ENCODE results near the gene RBFOX1. TPM values are rescaled to one million over a fixed set of nuclear protein-coding genes. Genes with fewer than 3 reads are reported as not detected.

The RBFOX1 gene
- polyA plus RNA-seq, 1 of the 3 experiments (the other 2 are of a cell fraction) = not detected

DNA sequence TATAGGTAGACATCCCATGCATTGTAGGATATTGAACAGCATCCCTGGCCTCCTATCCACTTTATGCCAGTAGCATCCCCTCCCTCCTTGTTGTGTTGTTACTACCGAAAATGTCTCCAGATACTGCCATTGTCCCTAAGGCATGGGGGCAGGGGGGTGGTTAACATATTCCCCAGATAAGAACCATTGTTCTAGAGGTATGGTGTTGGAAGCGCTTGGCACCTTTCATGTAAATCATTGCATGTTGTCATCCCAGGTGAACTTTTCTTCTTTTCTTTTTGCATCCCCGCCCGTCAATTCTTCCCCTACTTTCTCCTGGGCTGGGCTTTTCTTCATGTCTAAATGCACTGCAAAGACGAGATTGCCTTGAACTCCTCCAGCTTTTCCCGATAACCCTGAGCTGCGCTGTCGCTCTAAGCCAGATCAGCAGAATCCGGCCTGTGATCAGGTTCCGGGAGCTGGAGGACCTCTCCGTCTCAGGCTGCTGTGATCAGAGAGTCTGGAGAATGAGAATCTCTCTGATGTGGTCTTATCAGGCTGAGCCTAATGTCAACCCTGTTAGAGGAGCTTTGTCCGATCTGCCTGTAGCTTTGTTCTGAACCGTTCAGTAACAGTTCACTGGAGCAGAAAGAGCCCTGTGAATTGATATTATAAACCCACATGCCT, 76.2 kb downstream of the RBFOX1 start (continued):
- TF ChIP-seq, protein P1, sequence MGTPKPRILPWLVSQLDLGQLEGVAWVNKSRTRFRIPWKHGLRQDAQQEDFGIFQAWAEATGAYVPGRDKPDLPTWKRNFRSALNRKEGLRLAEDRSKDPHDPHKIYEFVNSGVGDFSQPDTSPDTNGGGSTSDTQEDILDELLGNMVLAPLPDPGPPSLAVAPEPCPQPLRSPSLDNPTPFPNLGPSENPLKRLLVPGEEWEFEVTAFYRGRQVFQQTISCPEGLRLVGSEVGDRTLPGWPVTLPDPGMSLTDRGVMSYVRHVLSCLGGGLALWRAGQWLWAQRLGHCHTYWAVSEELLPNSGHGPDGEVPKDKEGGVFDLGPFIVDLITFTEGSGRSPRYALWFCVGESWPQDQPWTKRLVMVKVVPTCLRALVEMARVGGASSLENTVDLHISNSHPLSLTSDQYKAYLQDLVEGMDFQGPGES (IDR thresholded peaks at IDR 0.05; ENCODE audit: low read depth, low read length) = no peak

DNA sequence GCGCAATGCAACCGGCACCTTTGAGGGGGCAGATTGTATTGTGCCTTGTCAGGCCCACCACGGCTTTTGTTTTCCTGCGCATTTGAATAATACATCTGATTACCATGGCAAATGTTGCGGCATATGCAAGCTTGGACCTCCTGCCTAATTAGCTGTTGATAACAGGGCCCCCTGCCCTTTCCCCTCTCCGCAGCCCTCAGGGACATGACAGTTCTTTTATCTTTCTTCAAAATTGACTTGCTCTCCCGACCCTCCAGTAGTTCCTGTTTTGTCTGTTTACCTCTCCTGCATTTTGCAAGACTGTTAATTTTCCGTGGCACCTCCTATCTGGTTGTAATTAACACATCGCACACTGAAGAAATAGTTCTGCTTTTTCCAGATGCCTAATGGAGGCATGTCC, 86.8 kb downstream of the RBFOX1 start:
- Histone ChIP-seq H3K79me2 (ENCODE audit: insufficient read depth) (no peaks in the 10 kb centered on the region), H3K4me1 (ENCODE audit: control insufficient read depth in 1 of 2, insufficient read depth in 2 of 2, low read depth in 1 of 2, low read length in 1 of 2) (no peaks in the 10 kb centered on the region), H3K27ac (ENCODE audit: low read depth in 2 of 2, low read length in 1 of 2) (no peak overlapping the region), H3K36me3 (replicated peaks in 1 of 2; ENCODE audit: control insufficient read depth in 1 of 2, insufficient read depth in 2 of 2, low read length in 1 of 2) (no peaks in the 10 kb centered on the region), H3K9me2 (no peaks in the 10 kb centered on the region), H3F3A (replicated peaks; ENCODE audit: insufficient read depth) (no peaks in the 10 kb centered on the region), H3K9ac (no peak overlapping the region), H3K9me3 (no peaks in the 10 kb centered on the region), H2AFZ (ENCODE audit: low read depth) (no peak overlapping the region), H3K4me2 (no peak overlapping the region), H3K4me3 (ENCODE audit: low read depth in 2 of 2, low read length in 1 of 2) (no peak overlapping the region), H4K20me1 (ENCODE audit: insufficient read depth) (no peaks in the 10 kb centered on the region), H3K27me3 (ENCODE audit: insufficient read depth) (no peaks in the 10 kb centered on the region)
- TF ChIP-seq GATA2 (CRISPR knock-in tag; IDR thresholded peaks at IDR 0.05) (no peak), JUND (IDR thresholded peaks at IDR 0.05) (no peak), FOXM1 (IDR thresholded peaks at IDR 0.05; ENCODE audit: low read depth) (no peak), RCOR1 (IDR thresholded peaks at IDR 0.05; ENCODE audit: low read length) (no peak), YY1 (IDR thresholded peaks at IDR 0.05; ENCODE audit: low read depth) (no peak), MEF2A (IDR thresholded peaks at IDR 0.05; ENCODE audit: borderline replicate concordance, low read depth) (no peak), TAF1 (IDR thresholded peaks at IDR 0.05; ENCODE audit: borderline replicate concordance, low read depth, low read length) (no peak), TEAD4 (IDR thresholded peaks at IDR 0.05; ENCODE audit: borderline replicate concordance, insufficient read depth) (no peak), EZH2phosphoT487 (IDR thresholded peaks at IDR 0.05; ENCODE audit: borderline replicate concordance, low read depth) (no peak), NFIC (IDR thresholded peaks at IDR 0.05; ENCODE audit: borderline replicate concordance) (no peak)
- TF ChIP-seq, protein P2, sequence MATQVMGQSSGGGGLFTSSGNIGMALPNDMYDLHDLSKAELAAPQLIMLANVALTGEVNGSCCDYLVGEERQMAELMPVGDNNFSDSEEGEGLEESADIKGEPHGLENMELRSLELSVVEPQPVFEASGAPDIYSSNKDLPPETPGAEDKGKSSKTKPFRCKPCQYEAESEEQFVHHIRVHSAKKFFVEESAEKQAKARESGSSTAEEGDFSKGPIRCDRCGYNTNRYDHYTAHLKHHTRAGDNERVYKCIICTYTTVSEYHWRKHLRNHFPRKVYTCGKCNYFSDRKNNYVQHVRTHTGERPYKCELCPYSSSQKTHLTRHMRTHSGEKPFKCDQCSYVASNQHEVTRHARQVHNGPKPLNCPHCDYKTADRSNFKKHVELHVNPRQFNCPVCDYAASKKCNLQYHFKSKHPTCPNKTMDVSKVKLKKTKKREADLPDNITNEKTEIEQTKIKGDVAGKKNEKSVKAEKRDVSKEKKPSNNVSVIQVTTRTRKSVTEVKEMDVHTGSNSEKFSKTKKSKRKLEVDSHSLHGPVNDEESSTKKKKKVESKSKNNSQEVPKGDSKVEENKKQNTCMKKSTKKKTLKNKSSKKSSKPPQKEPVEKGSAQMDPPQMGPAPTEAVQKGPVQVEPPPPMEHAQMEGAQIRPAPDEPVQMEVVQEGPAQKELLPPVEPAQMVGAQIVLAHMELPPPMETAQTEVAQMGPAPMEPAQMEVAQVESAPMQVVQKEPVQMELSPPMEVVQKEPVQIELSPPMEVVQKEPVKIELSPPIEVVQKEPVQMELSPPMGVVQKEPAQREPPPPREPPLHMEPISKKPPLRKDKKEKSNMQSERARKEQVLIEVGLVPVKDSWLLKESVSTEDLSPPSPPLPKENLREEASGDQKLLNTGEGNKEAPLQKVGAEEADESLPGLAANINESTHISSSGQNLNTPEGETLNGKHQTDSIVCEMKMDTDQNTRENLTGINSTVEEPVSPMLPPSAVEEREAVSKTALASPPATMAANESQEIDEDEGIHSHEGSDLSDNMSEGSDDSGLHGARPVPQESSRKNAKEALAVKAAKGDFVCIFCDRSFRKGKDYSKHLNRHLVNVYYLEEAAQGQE (IDR thresholded peaks at IDR 0.05; ENCODE audit: low read depth, low read length) = no peak
- TF ChIP-seq, protein P3, sequence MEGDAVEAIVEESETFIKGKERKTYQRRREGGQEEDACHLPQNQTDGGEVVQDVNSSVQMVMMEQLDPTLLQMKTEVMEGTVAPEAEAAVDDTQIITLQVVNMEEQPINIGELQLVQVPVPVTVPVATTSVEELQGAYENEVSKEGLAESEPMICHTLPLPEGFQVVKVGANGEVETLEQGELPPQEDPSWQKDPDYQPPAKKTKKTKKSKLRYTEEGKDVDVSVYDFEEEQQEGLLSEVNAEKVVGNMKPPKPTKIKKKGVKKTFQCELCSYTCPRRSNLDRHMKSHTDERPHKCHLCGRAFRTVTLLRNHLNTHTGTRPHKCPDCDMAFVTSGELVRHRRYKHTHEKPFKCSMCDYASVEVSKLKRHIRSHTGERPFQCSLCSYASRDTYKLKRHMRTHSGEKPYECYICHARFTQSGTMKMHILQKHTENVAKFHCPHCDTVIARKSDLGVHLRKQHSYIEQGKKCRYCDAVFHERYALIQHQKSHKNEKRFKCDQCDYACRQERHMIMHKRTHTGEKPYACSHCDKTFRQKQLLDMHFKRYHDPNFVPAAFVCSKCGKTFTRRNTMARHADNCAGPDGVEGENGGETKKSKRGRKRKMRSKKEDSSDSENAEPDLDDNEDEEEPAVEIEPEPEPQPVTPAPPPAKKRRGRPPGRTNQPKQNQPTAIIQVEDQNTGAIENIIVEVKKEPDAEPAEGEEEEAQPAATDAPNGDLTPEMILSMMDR (IDR thresholded peaks at IDR 0.05) = no peak
- 58% methylated on average over 9 of the region's 9 CpGs for WGBS (ENCODE audit: low lambda C conversion rate)
- CTCF ChIA-PET = interaction anchor here (1.1 kb wide), 1 partner anchor 56 kb away, joined by 3 read pairs; no protein-coding TSS in a partner anchor
- DNase-seq = no peak
- POLR2A ChIA-PET = no interaction called here

Data from SK-N-SH (cell line).